Dermis lymphatic vessel endothelial cell (primary cell): ENCODE data around the gene SMAD5. TPM values are rescaled to one million over a fixed set of nuclear protein-coding genes. Genes with fewer than 3 reads are reported as not detected.

Source experiments
- total RNA-seq: library from RNA; depleted of rRNA; stranded (reverse); fragments of >200 nt; gene quantifications from 2 replicates; pipeline ENCODE4 v1.2.1, GENCODE V29; 2014

Gene SMAD5
- total RNA-seq: 36.7 and 52.3 TPM in 2 replicates

DNA sequence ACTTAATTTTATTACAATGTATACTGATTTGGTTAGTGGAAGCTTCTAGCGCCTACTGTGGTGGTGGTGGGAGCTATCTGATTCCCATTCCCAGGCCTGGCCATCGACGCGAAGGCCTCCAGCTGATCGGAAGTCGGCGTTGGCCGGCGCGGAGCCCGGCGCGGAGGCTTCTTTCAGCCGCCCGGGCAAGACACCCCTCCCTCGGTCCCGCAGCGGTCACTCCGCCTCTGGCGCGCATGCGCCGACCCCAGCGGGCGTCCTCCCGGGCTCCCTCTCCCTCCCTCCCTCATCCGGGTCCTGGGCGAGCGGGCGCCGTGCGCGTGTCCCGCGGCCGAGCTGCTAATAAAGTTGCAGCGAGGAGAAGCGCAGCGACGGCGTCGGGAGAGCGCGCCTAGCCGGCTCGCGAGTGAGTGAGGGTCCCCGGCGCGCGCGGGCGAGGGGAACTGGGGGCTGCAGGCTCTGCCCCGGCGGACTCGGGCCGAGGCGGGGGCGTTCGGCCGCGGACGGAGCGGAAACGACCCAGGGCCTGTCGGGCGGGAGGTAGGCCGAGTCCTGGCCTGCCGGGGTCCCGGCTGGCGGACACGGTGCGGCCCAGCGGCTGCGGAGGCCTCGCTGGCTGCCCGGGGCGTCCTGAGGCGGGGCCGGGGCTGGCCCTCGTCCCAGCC, at the start of gene SMAD5:
Gene SMAD5 (plus strand): TSS at position 289 of the 665 bp plus-strand sequence. CDS start 20,916 bp downstream, outside the sequence.

DNA sequence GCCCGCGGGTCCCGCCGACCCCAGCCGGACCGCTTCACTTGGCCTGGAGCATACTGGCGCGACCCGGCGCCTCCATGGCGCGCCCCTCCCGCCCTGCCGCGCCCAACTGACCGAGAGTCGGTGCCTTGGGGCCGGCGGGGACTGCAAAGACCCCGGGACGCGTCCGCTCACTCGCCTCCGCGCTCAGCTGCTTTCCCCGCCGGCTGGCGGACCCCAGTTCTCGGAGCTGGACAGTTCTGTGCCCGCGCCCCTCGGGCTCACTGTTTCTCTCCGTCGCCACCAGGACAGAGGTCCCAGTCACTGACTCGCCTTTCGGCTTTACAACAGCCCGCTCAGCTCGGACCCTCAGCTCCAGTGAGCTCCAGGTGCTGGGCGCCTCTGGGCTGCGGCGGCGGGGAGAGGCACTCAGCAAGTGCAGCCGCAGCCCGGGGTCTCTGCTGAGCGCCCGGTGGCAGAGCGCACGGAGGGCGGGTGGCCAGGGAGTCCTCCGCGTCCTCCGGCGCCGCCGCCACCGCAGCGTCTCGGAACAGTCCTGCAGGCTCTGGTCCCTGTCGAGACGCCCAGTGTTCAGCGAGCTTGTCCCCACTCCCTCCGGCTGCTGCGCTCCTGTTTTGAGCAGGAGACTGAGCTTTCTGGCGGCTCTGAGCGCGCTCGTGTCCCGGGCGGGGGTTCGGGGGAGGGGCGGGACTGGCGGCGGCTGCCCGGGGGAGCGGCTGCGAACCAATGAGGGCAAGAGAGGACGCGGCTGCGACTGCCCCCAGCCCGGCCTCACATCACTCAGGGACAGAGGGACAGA, 60.1 kb downstream of the SMAD5 start, which contains the start of gene SMIM32:
Gene SMIM32 (minus strand): TSS at position 637 of the 796 bp plus-strand sequence. CDS start 638 bp downstream, outside the sequence.

Other genes starting within 250 kb of the SMAD5 start
- gene IL9, start 237.0 kb upstream of the SMAD5 start, total RNA-seq: not detected in 2 replicates
- gene LECT2, start 177.9 kb upstream of the SMAD5 start, total RNA-seq: not detected in 2 replicates
- gene TGFBI, start 103.9 kb upstream of the SMAD5 start, total RNA-seq: 1.9 and 19.0 TPM in 2 replicates
- not detected in 2 replicates for gene SMIM32, start 60.3 kb downstream of the SMAD5 start, total RNA-seq
- not detected in 2 replicates for gene TRPC7, start 232.7 kb downstream of the SMAD5 start, total RNA-seq